Stimulated activated CD4-positive, alpha-beta T cell treated with anti-CD3 and anti-CD28 coated beads, Interleukin-15, amount 100 ng/mL, for 1 hour (primary cell): Measurements from ENCODE around the gene PDE4D.
"Not testable (repeated sequence)": the region's sequence is repeated elsewhere in the genome, so short reads cannot be mapped to it uniquely, and the experiment has no call there.

Experiments
- DNase-seq, 2 donors: peaks; one replicate each; pipeline ENCODE4 v3.0.0-alpha.2; 2020; ENCODE audit warnings: low read depth in 1 of 2, low spot score in 1 of 2

Gene PDE4D

GRCh38 chr5:59387127-59387526 is 506.4 kb downstream of the PDE4D start:
- DNase-seq, result no peak

DNA sequence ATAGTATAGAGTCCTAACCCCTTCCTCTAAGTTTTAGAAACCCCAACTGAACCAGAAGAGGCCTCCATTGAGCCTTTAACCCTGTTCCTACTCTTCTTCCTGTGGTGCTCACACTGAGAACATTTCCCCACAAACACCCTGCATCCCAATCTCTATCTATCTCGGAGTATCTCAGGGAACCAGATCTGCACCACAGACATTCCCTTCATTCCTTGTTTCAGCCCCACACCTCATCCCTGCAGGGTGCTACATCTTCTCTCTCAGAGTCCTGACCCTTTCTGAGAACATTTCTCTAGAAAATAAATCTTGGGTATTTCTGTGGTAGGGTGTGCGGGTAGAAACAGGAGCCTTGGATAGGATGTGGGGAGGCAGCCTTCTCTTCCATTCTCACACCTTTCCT is 507.8 kb downstream of the PDE4D start:
- DNase-seq, result no peak

DNA sequence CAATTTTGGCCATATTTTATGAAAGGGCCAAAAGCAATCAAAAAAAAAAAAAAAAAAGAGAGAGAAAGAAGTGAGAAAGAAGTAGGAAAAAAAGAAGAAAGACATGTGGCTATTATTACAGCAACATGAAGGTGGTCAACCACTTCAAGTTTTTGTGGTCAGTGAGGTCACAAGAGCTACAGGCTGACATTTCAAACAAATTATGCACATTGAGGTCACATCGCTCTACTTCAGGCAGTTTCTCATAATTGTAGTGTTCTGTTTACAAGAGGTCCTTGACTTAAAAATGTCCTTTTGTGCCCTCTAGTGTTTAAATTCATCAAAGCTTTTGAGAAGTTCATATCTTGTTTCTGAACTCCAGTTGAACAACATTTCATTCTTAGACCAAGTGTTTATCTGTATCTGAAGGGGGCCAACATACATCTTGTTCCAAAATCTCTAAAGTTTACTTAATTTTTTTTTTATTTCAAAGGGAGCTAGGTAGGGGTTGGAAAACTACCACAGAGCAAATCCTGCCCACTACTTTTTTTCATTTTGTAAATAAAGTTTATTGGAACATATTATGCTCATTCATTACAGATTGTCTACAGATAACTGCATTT is 513.1 kb downstream of the PDE4D start:
- no peak for DNase-seq

- not testable (repeated sequence) for DNase-seq
Observed at GRCh38 chr5:59374036-59374435, 519.5 kb downstream of the PDE4D start.

GRCh38 chr5:59371525-59372127 is 521.9 kb downstream of the PDE4D start:
- DNase-seq, result no peak

DNA sequence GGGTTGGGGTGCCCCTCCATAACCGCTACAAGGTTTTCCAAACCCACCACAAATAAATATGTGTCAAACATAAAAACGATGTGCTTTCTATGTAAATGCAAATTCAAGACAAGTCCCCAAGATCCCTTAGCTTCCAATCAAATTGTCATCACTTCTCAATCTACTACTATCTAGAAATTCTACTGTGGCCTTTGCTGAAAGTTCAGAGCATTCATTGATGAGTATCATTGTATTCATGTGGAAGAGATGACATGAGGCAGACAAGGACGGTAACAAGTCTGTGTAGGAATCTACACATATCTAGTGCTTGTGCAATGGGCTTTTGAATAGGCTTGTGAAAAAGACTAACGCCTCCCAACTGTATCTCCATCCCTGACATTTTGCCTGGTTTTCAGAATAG is 524.6 kb downstream of the PDE4D start:
- no peak for DNase-seq

GRCh38 chr5:59367791-59368394 is 525.6 kb downstream of the PDE4D start:
- DNase-seq, result peak in 1 of 2 donors; percentile 0

DNA sequence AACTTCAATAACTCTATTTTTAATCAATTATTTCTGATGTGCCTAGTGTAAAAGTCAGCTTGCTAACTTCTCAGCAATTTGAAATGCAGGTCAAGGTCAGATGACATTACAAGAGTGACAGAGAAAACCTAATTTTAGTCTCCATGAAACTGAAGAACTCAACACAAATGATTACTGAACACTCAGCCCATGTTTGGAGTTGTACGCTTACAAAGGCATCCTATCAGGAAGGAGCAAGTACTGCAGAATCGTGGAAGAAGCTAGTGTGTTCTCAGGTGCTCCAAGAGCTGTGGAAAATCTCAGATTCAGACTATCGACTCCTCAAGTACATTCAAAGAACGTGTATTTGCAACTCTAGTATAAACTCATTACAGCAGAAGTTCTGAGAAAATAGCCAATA is 526.7 kb downstream of the PDE4D start:
- no peak for DNase-seq

- DNase-seq, result no peak
Observed at GRCh38 chr5:59362438-59362837, 531.1 kb downstream of the PDE4D start.

DNA sequence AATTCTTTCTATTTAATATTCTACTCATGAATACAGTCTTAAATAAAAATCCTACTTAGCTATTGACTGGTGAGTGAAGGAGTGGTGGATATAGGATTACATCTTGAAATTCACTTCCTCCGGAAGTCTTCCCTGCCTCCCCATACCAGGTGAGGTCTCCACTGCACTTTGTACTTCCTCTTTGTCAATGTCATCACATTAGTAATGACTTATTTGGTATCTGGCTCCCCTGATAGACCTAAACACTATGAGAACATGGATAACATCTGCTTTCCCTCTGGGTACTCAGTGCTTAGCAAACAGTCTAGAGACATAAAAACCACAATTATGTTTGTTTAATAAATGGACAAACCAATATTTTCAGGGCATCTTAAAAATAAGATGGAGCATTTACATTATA is 532.1 kb downstream of the PDE4D start:
- DNase-seq, result no peak

GRCh38 chr5:59360130-59360555 is 533.4 kb downstream of the PDE4D start:
- no peak for DNase-seq

- DNase-seq, result no peak
Observed at GRCh38 chr5:59358005-59358861, 535.3 kb downstream of the PDE4D start.

- DNase-seq, result no peak
Observed at GRCh38 chr5:59357381-59357977, 536.0 kb downstream of the PDE4D start.

GRCh38 chr5:59356813-59357380 is 536.6 kb downstream of the PDE4D start:
- no peak for DNase-seq

GRCh38 chr5:59354811-59355210 is 538.7 kb downstream of the PDE4D start:
- DNase-seq, result no peak

DNA sequence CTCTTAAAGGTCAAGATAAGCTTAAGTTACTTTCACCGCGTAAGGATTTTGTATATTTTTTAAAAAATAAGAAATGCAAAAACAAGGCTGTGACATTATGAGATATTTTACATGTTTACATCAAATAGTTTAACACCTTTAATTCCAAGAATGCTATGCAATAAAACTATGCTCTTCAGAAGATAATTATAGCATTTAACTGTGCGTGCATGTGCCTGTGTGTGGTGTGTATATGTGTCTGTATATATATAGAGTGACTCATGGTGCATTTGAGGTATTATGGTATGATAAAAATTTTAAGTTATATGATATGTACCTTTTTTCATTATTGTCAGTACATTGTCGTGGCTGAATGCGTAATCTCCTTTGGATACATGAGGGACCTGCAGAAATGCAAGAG is 539.3 kb downstream of the PDE4D start:
- no peak for DNase-seq

GRCh38 chr5:59351076-59351794 is 542.3 kb downstream of the PDE4D start:
- DNase-seq, result no peak

GRCh38 chr5:59348189-59348588 is 545.3 kb downstream of the PDE4D start:
- DNase-seq, result no peak

DNA sequence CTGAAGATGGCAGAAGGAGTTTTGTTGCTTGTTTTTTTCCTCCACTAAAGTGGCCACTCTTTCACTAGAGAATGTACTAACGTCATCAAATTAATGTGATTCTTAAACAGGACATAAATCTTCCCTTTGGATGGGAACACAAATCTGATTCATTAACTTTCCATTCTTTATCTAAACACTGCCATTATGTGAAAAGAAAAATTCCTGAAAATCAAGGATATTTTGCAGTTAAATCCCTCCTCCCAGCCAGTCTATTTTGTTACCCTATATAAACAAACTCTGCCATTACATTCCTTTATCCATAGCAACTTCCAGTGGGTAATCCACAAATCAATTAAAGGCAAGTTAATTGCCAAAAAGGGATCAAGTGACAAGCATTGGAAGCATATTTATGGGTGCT is 546.5 kb downstream of the PDE4D start:
- no peak for DNase-seq

- DNase-seq, result no peak
Observed at GRCh38 chr5:59346514-59346913, 547.0 kb downstream of the PDE4D start.
